ENCODE data around the gene REP15. TPM values are rescaled to one million over a fixed set of nuclear protein-coding genes. Genes with fewer than 3 reads are reported as not detected.

REP15 gene
- total and polyA plus RNA-seq, 7 donors: 0.39 to 2.7 (median 0.73) TPM

GRCh38 chr12:27703720-27704452, 7.6 kb downstream of the REP15 start:
- 7 to 10% (median 7%) methylated on average over 4 of the region's 4 CpGs for WGBS, 3 donors
- Histone ChIP-seq H3K4me1 (no peaks in the 10 kb centered on the region), H3K9me3 (no peaks in the 10 kb centered on the region), H3K4me3 (no peak overlapping the region), H3K27ac (no peak overlapping the region), H3K36me3 (ENCODE audit: insufficient read depth in 1 of 2, low read depth in 1 of 2) (no peaks in the 10 kb centered on the region), H3K27me3 (ENCODE audit: insufficient read depth in 3 of 3, low read length in 2 of 3) (peaks cover 0 to 2% (median 0%) of the 10 kb centered on the region in 3 donors)
- intact Hi-C loops (cut with DNase I): no loop called here
- DNase-seq (peak in 1 of 2 donors; percentile 43), ATAC-seq (peak; percentile 54 to 84 (median 75))
- TF ChIP-seq CTCF (IDR thresholded peaks at IDR 0.05): peak; percentile 70

GRCh38 chr12:27705263-27705662, 9.0 kb downstream of the REP15 start:
- no peak for ATAC-seq

GRCh38 chr12:27707216-27707615, 11.0 kb downstream of the REP15 start:
- no peaks in the 10 kb centered on the region for H3K9me3 ChIP-seq
- H3K4me3 ChIP-seq: no peak overlapping the region
- peaks cover 8% of the 10 kb centered on the region for H3K4me1 ChIP-seq
- intact Hi-C loops (cut with DNase I): no loop called here
- 85 to 93% (median 88%) methylated on average over 2 of the region's 2 CpGs for WGBS, 3 donors
- no peak for TF ChIP-seq CTCF (IDR thresholded peaks at IDR 0.05)
- no peak for DNase-seq
- ATAC-seq: no peak
- H3K27me3 ChIP-seq (ENCODE audit: insufficient read depth in 3 of 3, low read length in 2 of 3): peaks cover 0 to 2% (median 0%) of the 10 kb centered on the region in 3 donors
- no peak overlapping the region for H3K27ac ChIP-seq
- H3K36me3 ChIP-seq (ENCODE audit: insufficient read depth in 1 of 2, low read depth in 1 of 2): no peaks in the 10 kb centered on the region

More at GRCh38 chr12:27705263-27705662, 9.0 kb downstream of the REP15 start:
- DNase-seq: no peak
- no peak overlapping the region for H3K4me3 ChIP-seq
- no peak for TF ChIP-seq CTCF (IDR thresholded peaks at IDR 0.05)
- WGBS, 3 donors: 89 to 94% (median 91%) methylated on average over 8 of the region's 8 CpGs
- no peaks in the 10 kb centered on the region for H3K4me1 ChIP-seq
- H3K27me3 ChIP-seq (ENCODE audit: insufficient read depth in 3 of 3, low read length in 2 of 3): peaks cover 0 to 2% (median 0%) of the 10 kb centered on the region in 3 donors
- H3K27ac ChIP-seq: no peak overlapping the region
- no peaks in the 10 kb centered on the region for H3K36me3 ChIP-seq (ENCODE audit: insufficient read depth in 1 of 2, low read depth in 1 of 2)
- intact Hi-C loops (cut with DNase I): no loop called here
- H3K9me3 ChIP-seq: no peaks in the 10 kb centered on the region

GRCh38 chr12:27709212-27709931, 13.1 kb downstream of the REP15 start:
- H3K36me3 ChIP-seq (ENCODE audit: insufficient read depth in 1 of 2, low read depth in 1 of 2): no peaks in the 10 kb centered on the region
- no peak for TF ChIP-seq CTCF (IDR thresholded peaks at IDR 0.05)
- peaks cover 14% of the 10 kb centered on the region for H3K4me1 ChIP-seq
- DNase-seq: no peak
- peak overlapping the region; percentile 84 for H3K27ac ChIP-seq
- H3K27me3 ChIP-seq (ENCODE audit: insufficient read depth in 3 of 3, low read length in 2 of 3): peaks cover 0 to 2% (median 0%) of the 10 kb centered on the region in 3 donors
- H3K4me3 ChIP-seq: peak overlapping the region; percentile 94
- H3K9me3 ChIP-seq: no peaks in the 10 kb centered on the region
- WGBS, 3 donors: 66 to 77% (median 76%) methylated on average over 12 of the region's 12 CpGs
- no peak for ATAC-seq
- intact Hi-C loops (cut with DNase I): no loop called here

Data from psoas muscle (tissue), 8 donors.